HepG2 (cell line): ENCODE data around the gene FAM180A. TPM values are rescaled to one million over a fixed set of nuclear protein-coding genes. Genes with fewer than 3 reads are reported as not detected.
"Not testable (repeated sequence)": the region's sequence is repeated elsewhere in the genome, so short reads cannot be mapped to it uniquely, and the experiment has no call there.

Experiments
- ATAC-seq: fragments of 200-7000 bp; cut with Tn5 transposase; 3 replicates; pipeline ENCODE4 v1.9.1; 2020; ENCODE audit warnings: mild to moderate bottlenecking, moderate library complexity
- BruUV-seq: library from RNA; stranded (reverse); fragments of 400-500 nt; replicated peaks from 2 replicates; lab custom pipeline; 2021; lab: Mats Ljungman, UMichigan
- CTCF ChIA-PET: fragments of 300-600 bp; formaldehyde crosslinking; extraction: SDS; loops from one replicate; lab custom pipeline; 2021; ENCODE audit warnings: low total read pairs, inconsistent platforms, low intra/inter-chr PET ratio; lab: Yijun Ruan, JAX
- POLR2A ChIA-PET: fragments of 350-600 bp; sonication (Branson Sonifier 250); formaldehyde crosslinking; loops from one replicate; lab custom pipeline; 2020; ENCODE audit warnings: antibody characterized with exemption, inconsistent platforms; lab: Yijun Ruan, JAX
- DNase-seq: peaks from one replicate; pipeline ENCODE4 v3.0.0-alpha.2; 2015; ENCODE audit warnings: low spot score
- FAIRE-seq: peaks from 3 replicates; lab custom pipeline; 2011; peaks lifted over from hg19 to GRCh38; lab: Jason Lieb, UNC
- H2AFZ ChIP-seq: one replicate; pipeline ENCODE4 v1.6.1; 2011; ENCODE audit warnings: low read length, inconsistent platforms
- H3K27ac ChIP-seq: fragments of 300-600 bp; 3 replicates; pipeline ENCODE4 v1.8.0; 2011; ENCODE audit warnings: mixed run types, mild to moderate bottlenecking, mixed read lengths, low read length, inconsistent platforms; ENCODE audit not compliant: insufficient read depth; ENCODE audit errors: extremely low read length
- H3K27me3 ChIP-seq, 2 experiments: fragments of 200-600 bp in 1 of 2; 2 replicates in 1 of 2; 3 replicates in 1 of 2; pipeline versions ENCODE4 v1.6.0 to v1.8.0; 2011; ENCODE audit warnings: low read length in 2 of 2, mild to moderate bottlenecking in 2 of 2, moderate library complexity in 2 of 2, inconsistent platforms in 1 of 2; ENCODE audit not compliant: insufficient read depth in 2 of 2, control insufficient read depth in 1 of 2
- H3K36me3 ChIP-seq, 2 experiments: fragments of 200-600 bp in 1 of 2; replicated peaks in 1 of 2; 2 replicates in 1 of 2; 3 replicates in 1 of 2; pipeline versions ENCODE4 v1.5.1 to v1.8.0; 2011; ENCODE audit warnings: low read length in 2 of 2, inconsistent platforms in 1 of 2; ENCODE audit not compliant: insufficient read depth in 2 of 2, control insufficient read depth in 1 of 2
- H3K4me1 ChIP-seq: 2 replicates; pipeline ENCODE4 v1.5.1; 2012; ENCODE audit warnings: low read length, inconsistent platforms; ENCODE audit not compliant: insufficient read depth
- H3K4me2 ChIP-seq: 2 replicates; pipeline ENCODE4 v1.6.0; 2011; ENCODE audit warnings: low read depth, low read length, inconsistent platforms
- H3K4me3 ChIP-seq, 3 experiments: fragments of 200-600 bp in 1 of 3; sonication (generic), shearing (Covaris generic) in 1 of 3; replicated peaks in 1 of 3; 2 replicates each; pipeline ENCODE4 v1.5.1; 2011 to 2016; ENCODE audit warnings: low read length in 3 of 3, inconsistent platforms in 2 of 3, low read depth in 2 of 3, mild to moderate bottlenecking in 2 of 3, control low read depth in 1 of 3, mixed read lengths in 1 of 3; ENCODE audit not compliant: insufficient read depth in 1 of 3
- H3K79me2 ChIP-seq: one replicate; pipeline ENCODE4 v1.6.1; 2011; ENCODE audit warnings: low read length, inconsistent platforms; ENCODE audit not compliant: insufficient read depth
- H3K9ac ChIP-seq: 2 replicates; pipeline ENCODE4 v1.6.0; 2011; ENCODE audit warnings: mild to moderate bottlenecking, low read depth, low read length, inconsistent platforms; ENCODE audit not compliant: insufficient read depth
- H3K9me3 ChIP-seq: 2 replicates; pipeline ENCODE4 v1.5.1; 2012; ENCODE audit warnings: mild to moderate bottlenecking, low read length
- H4K20me1 ChIP-seq: 2 replicates; pipeline ENCODE4 v1.6.0; 2011; ENCODE audit warnings: inconsistent platforms, mild to moderate bottlenecking, low read length, moderate library complexity; ENCODE audit not compliant: insufficient read depth
- BRCA1 ChIP-seq: sonication (generic); formaldehyde crosslinking; IDR thresholded peaks from 2 replicates; pipeline ENCODE4 v1.4.0; 2020; ENCODE audit warnings: missing genetic modification reagents
- ETV5 ChIP-seq: IDR thresholded peaks from 2 replicates; pipeline ENCODE4 v1.6.1; 2018; ENCODE audit warnings: missing biosample characterization, missing genetic modification reagents, inconsistent platforms, borderline replicate concordance
- FLYWCH1 ChIP-seq: sonication (generic); formaldehyde crosslinking; IDR thresholded peaks from 2 replicates; pipeline ENCODE4 v1.8.1; 2023; ENCODE audit warnings: mild to moderate bottlenecking, missing genetic modification reagents
- HHEX ChIP-seq: IDR thresholded peaks from 2 replicates; pipeline ENCODE4 v1.6.1; 2016; ENCODE audit warnings: control low read depth
- NFIB ChIP-seq: sonication (generic); formaldehyde crosslinking; IDR thresholded peaks from 2 replicates; pipeline ENCODE4 v1.9.0; 2021; ENCODE audit warnings: missing genetic modification reagents, mild to moderate bottlenecking, borderline replicate concordance
- PRPF4 ChIP-seq: fragments of 200-400 bp; formaldehyde crosslinking; IDR thresholded peaks from 2 replicates; pipeline ENCODE4 v1.6.1; 2016; ENCODE audit warnings: low read length, low read depth; ENCODE audit not compliant: poor library complexity, severe bottlenecking
- ZFP41 ChIP-seq: sonication (generic); formaldehyde crosslinking; IDR thresholded peaks from 2 replicates; pipeline ENCODE4 v1.4.0; 2020; ENCODE audit warnings: mild to moderate bottlenecking, missing genetic modification reagents, borderline replicate concordance
- ZNF282 ChIP-seq: fragments of 450-650 bp; IDR thresholded peaks from 2 replicates; pipeline ENCODE4 v1.6.1; 2018; ENCODE audit not compliant: partially characterized antibody
- ZNF678 ChIP-seq: sonication (generic); formaldehyde crosslinking; IDR thresholded peaks from 2 replicates; pipeline ENCODE4 v1.4.0; 2020; ENCODE audit warnings: mild to moderate bottlenecking, missing genetic modification reagents
- ZNF710 ChIP-seq: sonication (generic); formaldehyde crosslinking; IDR thresholded peaks from 2 replicates; pipeline ENCODE4 v1.5.0; 2020; ENCODE audit warnings: mild to moderate bottlenecking, missing genetic modification reagents, borderline replicate concordance
- ZNF782 ChIP-seq: sonication (generic); formaldehyde crosslinking; IDR thresholded peaks from 2 replicates; pipeline ENCODE4 v1.4.0; 2020; ENCODE audit warnings: missing genetic modification reagents, mild to moderate bottlenecking, borderline replicate concordance
- WGBS: methylation state at CpG from one replicate; pipeline ENCODE4 v1.1.6; 2017; ENCODE audit warnings: low lambda C conversion rate; 5-methylcytosine and 5-hydroxymethylcytosine counted together
- in situ Hi-C: cut with HindIII; loops from 2 replicates; pipeline ENCODE4 v1.10.0; 2017; ENCODE audit warnings: low pct_unique_long_range_greater_than_20kb; ENCODE audit not compliant: extremely low pct_ligation_motif_present
- intact Hi-C: fragments of 100-400 bp; cut with micrococcal nuclease; formaldehyde crosslinking; loops from one replicate; pipeline ENCODE4 v1.10.0; 2022; ENCODE audit not compliant: unreplicated experiment
- polyA plus RNA-seq, 8 experiments: library from polyadenylated mRNA; depleted of rRNA in 3 of 8; stranded (reverse) in 7 of 8; unstranded in 1 of 8; fragments of >200 nt; fragmentation: Illumina TruSeq in 4 of 8; extraction: Trizol in 4 of 8; gene quantifications; 2 replicates each; pipeline versions ENCODE4 v1.2.1 to v1.2.3, GENCODE V29; 2011 to 2016; ENCODE audit warnings: low read depth in 4 of 8, missing spikeins in 1 of 8, mixed read lengths in 1 of 8; ENCODE audit not compliant: insufficient read depth in 1 of 8
- total RNA-seq, 5 experiments: library from RNA; depleted of rRNA; stranded (reverse); fragments of >200 nt; fragmentation: Illumina TruSeq; extraction: Trizol; gene quantifications; 2 replicates each; pipeline ENCODE4 v1.2.3, GENCODE V29; 2016; ENCODE audit warnings: low read depth in 1 of 5

Gene FAM180A
- total and polyA plus RNA-seq, 2 of the 13 experiments (the other 11 are each of a cell fraction or from before 2014, with no cell fraction given), result not detected

GRCh38 chr7:135777626-135778398 is 29.2 kb upstream of the FAM180A start:
- ATAC-seq (no peak), DNase-seq (no peak), FAIRE-seq (no peak)
- POLR2A ChIA-PET, result no interaction called here
- intact Hi-C loops, result no loop called here
- no peak overlapping the region for H3K27ac ChIP-seq
- 40% methylated on average over 3 of the region's 3 CpGs for WGBS
- in situ Hi-C loops, result no loop called here
- no TSS peak for BruUV-seq
- peaks cover 0 to 3% of the 10 kb centered on the region in 2 experiments; a peak in 1 of 5 replicates for H3K27me3 ChIP-seq
- no peaks in the 10 kb centered on the region for H3K36me3 ChIP-seq
- no peaks in the 10 kb centered on the region for H3K79me2 ChIP-seq
- 0 out of 2 replicates have a peak, but pooled peaks cover 4% of the 10 kb centered on the region for H3K4me1 ChIP-seq
- no peak overlapping the region for H3K4me3 ChIP-seq
- no peak overlapping the region for H3K9ac ChIP-seq
- TF ChIP-seq ZNF782 (CRISPR knock-in tag) (no peak), BRCA1 (CRISPR knock-in tag) (no peak), ZNF678 (CRISPR knock-in tag) (no peak), ZFP41 (CRISPR knock-in tag) (no peak), ZNF710 (CRISPR knock-in tag) (no peak), NFIB (no peak), ZNF282 (no peak), HHEX (CRISPR knock-in tag) (no peak), FLYWCH1 (CRISPR knock-in tag) (no peak), PRPF4 (no peak), ETV5 (CRISPR knock-in tag) (no peak)
- no peak overlapping the region for H2AFZ ChIP-seq
- no peaks in the 10 kb centered on the region for H4K20me1 ChIP-seq
- H3K9me3 ChIP-seq, result peaks cover 7% of the 10 kb centered on the region
- H3K4me2 ChIP-seq, result no peak overlapping the region
- CTCF ChIA-PET, result no interaction called here

- H3K4me2 ChIP-seq, intact Hi-C loops, H3K4me1 ChIP-seq, H3K27me3 ChIP-seq, CTCF ChIA-PET, DNase-seq, H3K79me2 ChIP-seq, H2AFZ ChIP-seq, in situ Hi-C loops, ATAC-seq, H3K9me3 ChIP-seq, BruUV-seq, FAIRE-seq, H3K9ac ChIP-seq, POLR2A ChIA-PET, H3K27ac ChIP-seq, H4K20me1 ChIP-seq, H3K4me3 ChIP-seq, H3K36me3 ChIP-seq: not testable (repeated sequence)
- WGBS, result 26% methylated on average over 8 of the region's 8 CpGs
Measured at GRCh38 chr7:135775915-135776314, 27.3 kb upstream of the FAM180A start.
